Ramos (cell line): ENCODE measurements around the gene BLID.

Experiments used
- in situ Hi-C: fragments of 300-500 bp; cut with MboI; formaldehyde crosslinking; loops from one replicate; pipeline ENCODE4 v1.14.3; 2022; ENCODE audit warnings: low sequenced_read_pairs; ENCODE audit not compliant: unreplicated experiment

The BLID gene

GRCh38 chr11:122108192-122108799, 7.7 kb downstream of the BLID start:
- in situ Hi-C loops: no loop called here

- in situ Hi-C loops: no loop called here
Measured at GRCh38 chr11:122107566-122107965, 8.4 kb downstream of the BLID start.

- in situ Hi-C loops: no loop called here
Measured at GRCh38 chr11:122107045-122107444, 9.0 kb downstream of the BLID start.

GRCh38 chr11:122105044-122105758, 10.8 kb downstream of the BLID start:
- in situ Hi-C loops: no loop called here

GRCh38 chr11:122104341-122104740, 11.7 kb downstream of the BLID start:
- in situ Hi-C loops: no loop called here

DNA sequence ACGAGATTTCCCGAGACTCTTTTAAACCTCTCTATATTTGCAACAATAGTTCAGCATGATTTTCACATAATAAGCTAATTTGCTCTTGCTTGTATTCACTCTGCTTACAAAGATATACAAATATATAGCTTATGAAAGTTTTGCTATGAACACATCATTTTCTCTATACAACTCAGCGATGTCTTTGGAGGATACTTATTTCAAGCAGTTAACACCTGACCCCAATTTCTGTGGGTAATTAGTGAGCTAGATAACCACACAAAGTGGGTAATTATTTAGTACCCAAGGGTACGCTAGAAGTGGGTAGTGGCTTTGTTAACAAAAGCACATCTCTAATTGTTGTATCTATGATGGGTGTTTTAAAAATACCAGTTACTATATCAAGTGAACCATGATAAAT, 12.3 kb downstream of the BLID start:
- in situ Hi-C loops: no loop called here

DNA sequence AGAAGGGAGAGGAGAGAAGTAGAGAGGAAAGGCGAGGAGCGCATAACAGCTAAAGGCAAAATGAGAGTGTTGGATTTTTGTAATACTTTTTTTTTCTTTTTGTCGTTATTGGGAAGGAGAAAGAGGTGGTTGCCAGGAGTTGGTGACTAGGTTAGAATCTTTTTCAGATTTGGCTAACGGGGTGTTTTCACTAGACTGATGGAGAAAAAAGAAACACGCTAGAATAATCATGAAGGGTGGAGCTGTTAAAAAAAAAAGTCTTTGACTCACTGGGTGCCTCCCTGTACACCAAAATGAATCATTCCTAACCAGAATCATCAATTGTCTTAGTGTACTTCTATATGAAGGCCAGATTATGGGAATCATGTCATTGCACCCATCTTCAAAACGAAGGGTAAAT, 12.7 kb downstream of the BLID start:
- in situ Hi-C loops: no loop called here

DNA sequence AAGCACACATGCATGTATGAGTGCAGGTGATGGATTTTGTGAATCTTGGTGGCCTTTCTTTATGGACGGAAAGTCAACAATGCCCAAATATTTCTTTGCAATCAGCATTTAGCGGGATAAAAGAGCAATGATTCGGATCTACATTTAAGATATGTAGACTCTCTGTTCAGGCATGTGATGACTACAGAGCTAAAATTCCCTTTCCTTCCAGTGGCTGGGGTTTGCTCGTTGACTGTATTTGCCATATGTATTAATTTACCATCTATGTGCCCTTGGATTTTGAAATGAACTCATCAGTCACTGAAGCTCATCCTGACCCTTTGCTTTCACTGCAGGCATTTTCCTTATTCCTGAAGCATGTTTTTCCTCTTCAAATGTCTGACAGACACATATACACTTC, 13.6 kb downstream of the BLID start:
- in situ Hi-C loops: no loop called here

DNA sequence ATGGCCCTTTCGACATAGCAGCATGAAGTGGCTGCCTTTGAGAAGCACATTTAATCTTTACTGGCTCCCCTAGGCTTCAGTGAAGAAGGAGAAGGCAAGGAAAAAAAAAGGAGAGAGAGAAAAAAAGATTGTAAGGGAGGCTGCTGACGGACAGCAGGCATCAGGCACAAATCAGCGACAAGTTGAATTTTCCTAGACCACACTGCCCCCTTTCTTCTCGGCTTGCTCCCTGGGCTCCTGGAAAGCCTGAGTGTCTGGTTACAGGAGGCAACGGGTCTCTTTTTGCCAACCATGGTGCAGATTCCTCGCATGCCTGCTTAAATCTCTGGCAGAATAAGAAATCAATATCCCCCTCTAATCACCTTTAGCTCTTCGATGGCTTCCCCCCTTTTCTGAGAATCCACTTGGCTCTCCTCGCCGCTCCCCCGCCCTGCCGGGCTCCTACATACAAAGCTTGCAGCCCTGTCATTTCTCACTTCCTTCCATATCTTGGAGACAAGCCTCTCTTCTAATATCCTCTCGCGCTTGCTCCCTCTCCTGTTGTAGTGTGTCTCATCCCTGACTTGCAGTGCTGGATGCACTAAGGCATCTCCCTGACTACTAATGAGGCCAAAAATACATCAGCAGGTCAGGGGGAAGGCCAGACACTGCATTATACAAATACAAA, 14.3 kb downstream of the BLID start:
- in situ Hi-C loops: no loop called here

DNA sequence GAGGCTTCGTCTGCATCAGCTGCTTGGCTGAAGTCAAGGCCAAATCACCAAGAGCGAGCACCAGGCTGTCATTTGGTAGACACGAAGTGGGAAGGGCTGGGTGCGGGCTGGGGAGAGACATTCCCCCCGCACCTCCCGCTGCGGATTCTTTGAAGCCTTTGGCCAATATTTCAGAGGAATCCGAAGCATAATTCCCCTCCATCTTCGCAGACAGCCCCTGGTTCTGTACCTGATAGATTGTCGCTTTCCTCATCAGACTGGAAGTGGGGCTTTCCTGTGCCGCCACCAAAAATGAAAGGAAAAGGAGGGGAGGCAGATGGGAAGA, 15.3 kb downstream of the BLID start:
- in situ Hi-C loops: no loop called here

DNA sequence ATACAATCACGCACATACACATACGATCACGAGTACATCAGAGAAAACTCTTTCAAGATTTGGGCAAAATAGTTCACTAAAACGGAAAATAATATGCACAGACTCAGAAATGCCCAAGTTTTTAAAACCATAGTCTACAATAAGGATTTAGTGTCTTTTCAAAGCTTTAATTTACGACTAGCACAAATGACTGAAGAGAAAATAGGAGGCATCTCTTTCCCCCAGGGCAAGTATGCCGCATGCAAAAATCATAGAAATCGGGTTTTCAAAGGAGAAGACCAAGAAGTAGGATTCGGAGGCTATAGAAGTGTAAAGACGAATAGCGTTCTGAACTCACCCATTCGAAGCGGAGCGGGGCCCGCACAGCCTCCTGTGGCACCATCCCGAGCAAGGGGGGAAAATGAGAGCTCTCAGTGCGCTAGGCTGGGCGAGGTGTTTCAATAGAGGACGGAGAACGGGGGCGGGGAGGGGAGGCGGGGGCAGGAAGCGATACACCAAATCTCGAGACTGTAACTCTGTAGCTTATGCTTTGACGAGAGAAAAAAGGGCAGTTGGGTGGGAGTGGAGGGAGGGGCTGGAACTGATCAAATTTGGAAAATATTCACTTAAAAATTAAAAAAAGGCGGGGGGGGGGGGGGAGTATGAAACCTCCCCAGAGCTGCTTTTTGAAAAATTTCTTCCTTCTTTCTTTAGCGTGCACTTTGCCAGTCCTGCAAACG, 15.8 kb downstream of the BLID start:
- in situ Hi-C loops: no loop called here

DNA sequence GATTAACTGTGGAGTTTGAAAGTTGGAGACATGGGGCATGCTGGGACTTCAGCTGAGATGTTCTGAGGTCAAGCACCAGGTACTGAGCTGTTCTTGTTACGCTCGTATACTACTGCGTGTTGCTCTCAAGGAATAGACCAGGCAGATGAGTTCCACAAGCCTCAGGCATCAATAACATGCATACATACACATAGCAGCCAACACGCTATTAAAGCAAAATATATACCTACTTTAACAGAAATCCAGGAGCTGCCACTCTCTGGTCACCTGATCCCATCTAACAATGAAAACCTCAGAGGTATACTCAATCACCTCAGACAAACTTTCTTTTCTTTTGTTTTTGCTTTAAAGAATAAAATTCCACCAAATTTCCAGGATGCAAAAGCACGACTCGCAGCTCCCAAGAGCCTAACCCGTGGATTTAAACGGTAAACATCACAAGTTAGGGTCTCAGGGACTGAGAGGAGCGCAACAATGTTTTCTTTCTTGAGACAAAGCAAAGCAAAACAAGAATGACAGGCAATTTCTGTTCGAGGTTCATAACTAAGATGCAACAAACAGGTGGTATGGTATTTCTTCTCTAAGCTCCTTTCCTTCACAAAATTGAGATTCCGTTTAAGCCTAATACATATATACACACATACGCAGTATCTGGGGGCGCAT, 16.5 kb downstream of the BLID start:
- in situ Hi-C loops: no loop called here

- in situ Hi-C loops: no loop called here
Measured at GRCh38 chr11:122098261-122098980, 17.6 kb downstream of the BLID start.

GRCh38 chr11:122097419-122098001, 18.5 kb downstream of the BLID start:
- in situ Hi-C loops: no loop called here

GRCh38 chr11:122096272-122097112, 19.5 kb downstream of the BLID start:
- in situ Hi-C loops: no loop called here

DNA sequence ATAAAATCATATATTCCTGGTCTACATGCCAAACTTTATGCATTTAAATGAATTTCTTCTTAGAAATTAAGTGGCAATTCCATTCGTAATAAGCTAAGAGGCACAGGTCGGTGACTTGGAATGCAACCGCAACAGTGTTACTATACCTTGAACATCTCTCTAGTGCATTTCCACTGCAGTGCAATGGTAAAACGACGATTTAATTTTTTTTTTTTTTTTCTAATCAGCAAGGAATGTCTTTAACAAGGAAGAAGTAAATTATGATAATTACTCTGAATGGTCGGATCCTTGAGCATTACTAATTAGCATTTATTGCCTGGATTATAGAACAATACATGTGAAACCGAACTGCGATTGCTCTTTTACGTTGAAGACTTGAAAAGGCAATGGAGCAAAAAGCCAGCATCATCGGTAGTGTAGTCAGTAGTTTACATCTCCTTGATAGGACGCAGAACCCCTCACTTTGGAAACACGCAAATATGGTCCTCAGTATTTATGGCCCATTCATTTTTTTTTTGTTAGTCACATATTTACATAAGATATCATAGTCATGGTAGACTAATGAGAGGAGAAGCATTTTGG, 20.2 kb downstream of the BLID start:
- in situ Hi-C loops: no loop called here

DNA sequence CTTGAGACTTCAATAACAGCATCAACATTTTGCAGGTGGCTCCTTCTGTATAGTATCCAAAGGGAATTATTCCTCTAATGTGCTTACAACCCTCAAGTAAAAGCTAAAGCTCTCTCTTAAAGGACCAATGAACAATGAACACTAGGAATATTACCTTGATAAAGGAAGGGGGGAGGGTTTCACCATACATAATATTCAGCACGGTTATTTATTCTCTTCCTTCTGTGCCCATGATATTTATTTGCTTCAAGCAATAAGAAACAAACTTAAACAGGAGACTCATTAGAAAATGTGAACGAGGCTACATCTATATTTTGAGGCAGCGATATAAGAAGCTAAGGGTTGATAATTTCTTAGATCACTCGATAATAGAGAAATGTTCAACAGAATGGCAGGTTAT, 21.2 kb downstream of the BLID start:
- in situ Hi-C loops: no loop called here

- in situ Hi-C loops: no loop called here
Measured at GRCh38 chr11:122093731-122094275, 22.2 kb downstream of the BLID start.
